HepG2 (cell line): ENCODE measurements around the gene SEPTIN10. TPM values are rescaled to one million over a fixed set of nuclear protein-coding genes. Genes with fewer than 3 reads are reported as not detected.

ENCODE experiments used
- ATAC-seq: fragments of 200-7000 bp; cut with Tn5 transposase; 3 replicates; pipeline ENCODE4 v1.9.1; 2020; ENCODE audit warnings: mild to moderate bottlenecking, moderate library complexity
- BruUV-seq: library from RNA; stranded (reverse); fragments of 400-500 nt; replicated peaks from 2 replicates; lab custom pipeline; 2021; lab: Mats Ljungman, UMichigan
- CTCF ChIA-PET: fragments of 300-600 bp; formaldehyde crosslinking; extraction: SDS; loops from one replicate; lab custom pipeline; 2021; ENCODE audit warnings: low total read pairs, inconsistent platforms, low intra/inter-chr PET ratio; lab: Yijun Ruan, JAX
- POLR2A ChIA-PET: fragments of 350-600 bp; sonication (Branson Sonifier 250); formaldehyde crosslinking; loops from one replicate; lab custom pipeline; 2020; ENCODE audit warnings: antibody characterized with exemption, inconsistent platforms; lab: Yijun Ruan, JAX
- DNase-seq: peaks from one replicate; pipeline ENCODE4 v3.0.0-alpha.2; 2015; ENCODE audit warnings: low spot score
- FAIRE-seq: peaks from 3 replicates; lab custom pipeline; 2011; peaks lifted over from hg19 to GRCh38; lab: Jason Lieb, UNC
- H2AFZ ChIP-seq: one replicate; pipeline ENCODE4 v1.6.1; 2011; ENCODE audit warnings: low read length, inconsistent platforms
- H3K27ac ChIP-seq: fragments of 300-600 bp; 3 replicates; pipeline ENCODE4 v1.8.0; 2011; ENCODE audit warnings: mixed run types, mild to moderate bottlenecking, mixed read lengths, low read length, inconsistent platforms; ENCODE audit not compliant: insufficient read depth; ENCODE audit errors: extremely low read length
- H3K27me3 ChIP-seq, 2 experiments: fragments of 200-600 bp in 1 of 2; 2 replicates in 1 of 2; 3 replicates in 1 of 2; pipeline versions ENCODE4 v1.6.0 to v1.8.0; 2011; ENCODE audit warnings: low read length in 2 of 2, mild to moderate bottlenecking in 2 of 2, moderate library complexity in 2 of 2, inconsistent platforms in 1 of 2; ENCODE audit not compliant: insufficient read depth in 2 of 2, control insufficient read depth in 1 of 2
- H3K36me3 ChIP-seq, 2 experiments: fragments of 200-600 bp in 1 of 2; replicated peaks in 1 of 2; 2 replicates in 1 of 2; 3 replicates in 1 of 2; pipeline versions ENCODE4 v1.5.1 to v1.8.0; 2011; ENCODE audit warnings: low read length in 2 of 2, inconsistent platforms in 1 of 2; ENCODE audit not compliant: insufficient read depth in 2 of 2, control insufficient read depth in 1 of 2
- H3K4me1 ChIP-seq: 2 replicates; pipeline ENCODE4 v1.5.1; 2012; ENCODE audit warnings: low read length, inconsistent platforms; ENCODE audit not compliant: insufficient read depth
- H3K4me2 ChIP-seq: 2 replicates; pipeline ENCODE4 v1.6.0; 2011; ENCODE audit warnings: low read depth, low read length, inconsistent platforms
- H3K4me3 ChIP-seq, 3 experiments: fragments of 200-600 bp in 1 of 3; sonication (generic), shearing (Covaris generic) in 1 of 3; replicated peaks in 1 of 3; 2 replicates each; pipeline ENCODE4 v1.5.1; 2011 to 2016; ENCODE audit warnings: low read length in 3 of 3, inconsistent platforms in 2 of 3, low read depth in 2 of 3, mild to moderate bottlenecking in 2 of 3, control low read depth in 1 of 3, mixed read lengths in 1 of 3; ENCODE audit not compliant: insufficient read depth in 1 of 3
- H3K79me2 ChIP-seq: one replicate; pipeline ENCODE4 v1.6.1; 2011; ENCODE audit warnings: low read length, inconsistent platforms; ENCODE audit not compliant: insufficient read depth
- H3K9ac ChIP-seq: 2 replicates; pipeline ENCODE4 v1.6.0; 2011; ENCODE audit warnings: mild to moderate bottlenecking, low read depth, low read length, inconsistent platforms; ENCODE audit not compliant: insufficient read depth
- H3K9me3 ChIP-seq: 2 replicates; pipeline ENCODE4 v1.5.1; 2012; ENCODE audit warnings: mild to moderate bottlenecking, low read length
- H4K20me1 ChIP-seq: 2 replicates; pipeline ENCODE4 v1.6.0; 2011; ENCODE audit warnings: inconsistent platforms, mild to moderate bottlenecking, low read length, moderate library complexity; ENCODE audit not compliant: insufficient read depth
- RAD21 ChIP-seq: fragments of 450-650 bp; formaldehyde crosslinking; IDR thresholded peaks from 2 replicates; pipeline ENCODE4 v1.5.0; 2020; ENCODE audit warnings: mild to moderate bottlenecking
- ZNF407 ChIP-seq: sonication (generic); formaldehyde crosslinking; IDR thresholded peaks from one replicate; pipeline ENCODE4 v1.5.1; 2020; ENCODE audit warnings: mild to moderate bottlenecking, missing genetic modification reagents; ENCODE audit errors: not compliant biosample characterization
- ZNF441 ChIP-seq: sonication (generic); formaldehyde crosslinking; IDR thresholded peaks from 2 replicates; pipeline ENCODE4 v1.7.0; 2021; ENCODE audit warnings: missing genetic modification reagents, borderline replicate concordance
- WGBS: methylation state at CpG from one replicate; pipeline ENCODE4 v1.1.6; 2017; ENCODE audit warnings: low lambda C conversion rate; 5-methylcytosine and 5-hydroxymethylcytosine counted together
- in situ Hi-C: cut with HindIII; loops from 2 replicates; pipeline ENCODE4 v1.10.0; 2017; ENCODE audit warnings: low pct_unique_long_range_greater_than_20kb; ENCODE audit not compliant: extremely low pct_ligation_motif_present
- intact Hi-C: fragments of 100-400 bp; cut with micrococcal nuclease; formaldehyde crosslinking; loops from one replicate; pipeline ENCODE4 v1.10.0; 2022; ENCODE audit not compliant: unreplicated experiment
- polyA plus RNA-seq, 8 experiments: library from polyadenylated mRNA; depleted of rRNA in 3 of 8; stranded (reverse) in 7 of 8; unstranded in 1 of 8; fragments of >200 nt; fragmentation: Illumina TruSeq in 4 of 8; extraction: Trizol in 4 of 8; gene quantifications; 2 replicates each; pipeline versions ENCODE4 v1.2.1 to v1.2.3, GENCODE V29; 2011 to 2016; ENCODE audit warnings: low read depth in 4 of 8, missing spikeins in 1 of 8, mixed read lengths in 1 of 8; ENCODE audit not compliant: insufficient read depth in 1 of 8
- total RNA-seq, 5 experiments: library from RNA; depleted of rRNA; stranded (reverse); fragments of >200 nt; fragmentation: Illumina TruSeq; extraction: Trizol; gene quantifications; 2 replicates each; pipeline ENCODE4 v1.2.3, GENCODE V29; 2016; ENCODE audit warnings: low read depth in 1 of 5

SEPTIN10 gene
- total and polyA plus RNA-seq, 2 of the 13 experiments (the other 11 are each of a cell fraction or from before 2014, with no cell fraction given), result 45.8 to 67.5 TPM

- in situ Hi-C loops, result no loop called here
- CTCF ChIA-PET, result no interaction called here
Measured at GRCh38 chr2:109594246-109594885, 19.4 kb downstream of the SEPTIN10 start.

More at GRCh38 chr2:109594246-109594885, 19.4 kb downstream of the SEPTIN10 start:
- no peak for DNase-seq
- Histone ChIP-seq H2AFZ (no peak overlapping the region), H3K36me3 (peaks cover 3 to 37% of the 10 kb centered on the region in 2 experiments; a peak in 3 of 5 replicates), H3K27ac (no peak overlapping the region), H3K4me1 (peaks cover 11% of the 10 kb centered on the region; the same call in 1 of the 2 replicates), H3K9ac (no peak overlapping the region), H4K20me1 (no peaks in the 10 kb centered on the region; the same call in none of the 2 replicates), H3K79me2 (peaks cover 61% of the 10 kb centered on the region), H3K4me3 (no peak overlapping the region), H3K27me3 (no peaks in the 10 kb centered on the region), H3K9me3 (no peaks in the 10 kb centered on the region), H3K4me2 (no peak overlapping the region)
- ATAC-seq, result no peak
- TF ChIP-seq ZNF407 (CRISPR knock-in tag) (no peak), ZNF441 (CRISPR knock-in tag) (no peak), RAD21 (no peak)
- 97% methylated on average over 16 of the region's 16 CpGs for WGBS
- FAIRE-seq, result no peak
- POLR2A ChIA-PET, result no interaction called here
- BruUV-seq, result no TSS peak
- intact Hi-C loops, result no loop called here
